Measurements from ENCODE around the gene OR6C6. TPM values are rescaled to one million over a fixed set of nuclear protein-coding genes. Genes with fewer than 3 reads are reported as not detected.
"Not testable (repeated sequence)": the region's sequence is repeated elsewhere in the genome, so short reads cannot be mapped to it uniquely, and the experiment has no call there.

The OR6C6 gene
- total RNA-seq (not detected), polyA plus RNA-seq (not detected)

GRCh38 chr12:55296469-55296868 is at the start of gene OR6C6:
OR6C6 (minus strand) TSS chr12:55296569; CDS start chr12:55295232, 1,337 bp downstream.
- Histone ChIP-seq H3K4me3 (ENCODE audit: low read length in 2 of 2) (no peak within 1 kb of the TSS), H3K27me3 (ENCODE audit: insufficient read depth, low read length) (peaks cover 5% of the 10 kb centered on the region), H3K36me3 (ENCODE audit: insufficient read depth, low read length) (no peaks in the 10 kb centered on the region), H3K9me3 (ENCODE audit: control insufficient read depth in 1 of 2, low read length in 2 of 2) (no peaks in the 10 kb centered on the region), H3K4me1 (ENCODE audit: insufficient read depth, low read length) (no peaks in the 10 kb centered on the region), H3K27ac (ENCODE audit: low read depth, low read length) (no peak within 1 kb of the TSS)
- Mint-ChIP-seq H3K4me3 (no peak within 1 kb of the TSS), H3K27ac (no peak within 1 kb of the TSS), H3K36me3 (no peaks in the 10 kb centered on the region), H3K27me3 (peaks cover 18 to 22% of the 10 kb centered on the region in 2 donors), H3K9me3 (peaks cover 0 to 12% (median 4%) of the 10 kb centered on the region in 8 donors), H3K4me1 (no peaks in the 10 kb centered on the region)
- DNase-seq = no peak
- POLR2A ChIA-PET (ENCODE audit: partially characterized antibody) = no interaction called here
- CTCF ChIA-PET (ENCODE audit: partially characterized antibody) = no interaction called here
- intact Hi-C loops (cut with micrococcal nuclease) = no loop called here

DNA sequence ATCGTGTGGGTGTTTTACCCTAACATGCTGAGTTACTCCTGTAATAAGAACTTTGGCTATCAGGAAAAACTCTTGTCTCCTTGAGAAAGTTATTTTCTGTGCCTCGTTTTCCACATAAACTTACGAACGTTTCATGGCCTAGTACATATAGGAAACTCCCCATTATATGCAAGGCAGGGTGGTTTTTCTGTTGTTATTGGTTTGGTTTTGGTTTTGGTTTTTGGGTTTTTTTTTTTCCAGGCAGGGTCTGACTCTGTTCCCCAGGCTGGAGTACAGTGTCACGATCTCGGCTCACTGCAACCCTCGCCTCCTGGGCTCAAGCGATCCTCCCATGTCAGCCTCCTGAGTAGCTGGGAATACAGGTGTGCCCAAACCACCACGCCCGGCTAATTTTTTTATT is 39.6 kb upstream of the OR6C6 start:
- no peak for DNase-seq
- H3K27me3 Mint-ChIP-seq = peaks cover 9 to 20% of the 10 kb centered on the region in 2 donors
- Histone ChIP-seq H3K36me3 (ENCODE audit: insufficient read depth, low read length) (no peaks in the 10 kb centered on the region), H3K4me3 (ENCODE audit: low read length in 2 of 2) (no peak overlapping the region), H3K4me1 (ENCODE audit: insufficient read depth, low read length) (no peaks in the 10 kb centered on the region), H3K27ac (ENCODE audit: low read depth, low read length) (no peak overlapping the region), H3K27me3 (ENCODE audit: insufficient read depth, low read length) (peaks cover 4% of the 10 kb centered on the region), H3K9me3 (ENCODE audit: control insufficient read depth in 1 of 2, low read length in 2 of 2) (no peaks in the 10 kb centered on the region)
- H3K4me1 Mint-ChIP-seq = no peaks in the 10 kb centered on the region
- intact Hi-C loops (cut with micrococcal nuclease) = no loop called here
- H3K4me3 Mint-ChIP-seq = no peak overlapping the region
- POLR2A ChIA-PET (ENCODE audit: partially characterized antibody) = no interaction called here
- no peaks in the 10 kb centered on the region for H3K9me3 Mint-ChIP-seq
- H3K27ac Mint-ChIP-seq = no peak overlapping the region
- H3K36me3 Mint-ChIP-seq = no peaks in the 10 kb centered on the region
- CTCF ChIA-PET (ENCODE audit: partially characterized antibody) = no interaction called here

DNA sequence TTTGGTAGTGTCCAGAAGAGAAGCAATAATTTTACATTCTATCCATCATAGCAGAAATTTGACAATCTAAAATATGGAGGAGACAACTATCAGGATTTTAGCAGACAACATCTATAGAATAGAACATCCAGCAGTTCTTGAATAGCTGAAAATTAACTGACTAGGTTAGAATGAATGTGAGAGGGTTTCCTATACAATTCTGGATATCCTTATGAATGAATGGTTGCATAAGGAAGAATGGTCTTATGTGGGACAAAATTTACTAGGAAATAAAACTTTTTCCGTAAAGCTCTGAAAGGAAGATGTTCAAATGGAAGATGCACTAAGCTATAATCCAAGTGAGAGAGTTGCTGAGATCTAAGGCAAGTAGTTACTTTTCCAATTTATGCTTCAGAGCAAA is 34.1 kb upstream of the OR6C6 start, which contains the start of gene OR6C3:
Gene OR6C3 (plus strand): TSS at position 301 of the 400 bp plus-strand sequence. CDS start 955 bp downstream, outside the sequence.
- no peak within 1 kb of the TSS for H3K27ac ChIP-seq (ENCODE audit: low read depth, low read length)
- Mint-ChIP-seq H3K27me3 (peaks cover 9 to 19% of the 10 kb centered on the region in 2 donors), H3K4me1 (peaks cover 0 to 1% (median 0%) of the 10 kb centered on the region in 4 donors), H3K4me3 (no peak within 1 kb of the TSS), H3K36me3 (no peaks in the 10 kb centered on the region), H3K9me3 (peaks cover 0 to 3% (median 0%) of the 10 kb centered on the region in 8 donors), H3K27ac (no peak within 1 kb of the TSS)
- no peak for DNase-seq
- CTCF ChIA-PET (ENCODE audit: partially characterized antibody) = interaction anchor here (0.6 kb wide), 1 partner anchor 779 kb away, joined by 3 read pairs; no protein-coding TSS in a partner anchor
- no peaks in the 10 kb centered on the region for H3K9me3 ChIP-seq (ENCODE audit: control insufficient read depth in 1 of 2, low read length in 2 of 2)
- H3K36me3 ChIP-seq (ENCODE audit: insufficient read depth, low read length) = no peaks in the 10 kb centered on the region
- no peaks in the 10 kb centered on the region for H3K27me3 ChIP-seq (ENCODE audit: insufficient read depth, low read length)
- no peak within 1 kb of the TSS for H3K4me3 ChIP-seq (ENCODE audit: low read length in 2 of 2)
- no peaks in the 10 kb centered on the region for H3K4me1 ChIP-seq (ENCODE audit: insufficient read depth, low read length)
- POLR2A ChIA-PET (ENCODE audit: partially characterized antibody) = no interaction called here
- intact Hi-C loops (cut with micrococcal nuclease) = no loop called here

DNA sequence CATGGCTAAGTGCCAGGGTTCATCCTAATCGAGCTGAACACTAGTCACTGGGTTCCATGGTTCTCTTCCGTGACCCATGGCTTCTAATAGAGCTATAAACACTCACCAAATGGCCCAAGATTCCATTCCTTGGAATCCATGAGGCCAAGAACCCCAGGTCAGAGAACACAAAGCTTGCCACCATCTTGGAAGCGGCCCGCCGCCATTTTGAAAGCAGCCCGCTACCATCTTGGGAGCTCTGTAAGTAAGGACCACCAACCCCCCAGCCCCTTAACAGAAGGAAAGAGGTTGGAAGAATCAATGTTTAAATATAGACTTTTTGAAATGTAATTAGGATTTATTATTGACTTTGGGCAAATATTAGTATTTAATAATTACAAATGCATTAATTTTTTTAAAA is 29.4 kb upstream of the OR6C6 start:
- H3K9me3 Mint-ChIP-seq; H3K4me1 ChIP-seq (ENCODE audit: insufficient read depth, low read length); H3K27ac Mint-ChIP-seq; DNase-seq; H3K4me1 Mint-ChIP-seq; H3K36me3 ChIP-seq (ENCODE audit: insufficient read depth, low read length); H3K4me3 ChIP-seq (ENCODE audit: low read length in 2 of 2); intact Hi-C loops (cut with micrococcal nuclease); H3K27me3 ChIP-seq (ENCODE audit: insufficient read depth, low read length); H3K27ac ChIP-seq (ENCODE audit: low read depth, low read length); CTCF ChIA-PET (ENCODE audit: partially characterized antibody); POLR2A ChIA-PET (ENCODE audit: partially characterized antibody); H3K9me3 ChIP-seq (ENCODE audit: control insufficient read depth in 1 of 2, low read length in 2 of 2); H3K36me3 Mint-ChIP-seq; H3K4me3 Mint-ChIP-seq: not testable (repeated sequence)
- H3K27me3 Mint-ChIP-seq = peaks cover 15 to 17% of the 10 kb centered on the region in 2 donors

GRCh38 chr12:55320201-55320600 is 23.8 kb upstream of the OR6C6 start:
- H3K4me1 ChIP-seq (ENCODE audit: insufficient read depth, low read length) = no peaks in the 10 kb centered on the region
- Mint-ChIP-seq H3K36me3 (no peaks in the 10 kb centered on the region), H3K4me3 (no peak overlapping the region), H3K4me1 (no peaks in the 10 kb centered on the region), H3K9me3 (peaks cover 0 to 14% (median 6%) of the 10 kb centered on the region in 8 donors), H3K27me3 (peaks cover 15% of the 10 kb centered on the region in 2 donors), H3K27ac (no peak overlapping the region)
- DNase-seq = no peak
- intact Hi-C loops (cut with micrococcal nuclease) = no loop called here
- no peaks in the 10 kb centered on the region for H3K27me3 ChIP-seq (ENCODE audit: insufficient read depth, low read length)
- no peaks in the 10 kb centered on the region for H3K9me3 ChIP-seq (ENCODE audit: control insufficient read depth in 1 of 2, low read length in 2 of 2)
- H3K4me3 ChIP-seq (ENCODE audit: low read length in 2 of 2) = no peak overlapping the region
- H3K36me3 ChIP-seq (ENCODE audit: insufficient read depth, low read length) = no peaks in the 10 kb centered on the region
- CTCF ChIA-PET (ENCODE audit: partially characterized antibody) = no interaction called here
- H3K27ac ChIP-seq (ENCODE audit: low read depth, low read length) = no peak overlapping the region
- POLR2A ChIA-PET (ENCODE audit: partially characterized antibody) = no interaction called here

- Mint-ChIP-seq H3K4me1 (no peaks in the 10 kb centered on the region), H3K27ac (no peak within 1 kb of the TSS), H3K27me3 (peaks cover 15 to 20% of the 10 kb centered on the region in 2 donors), H3K36me3 (no peaks in the 10 kb centered on the region), H3K9me3 (peaks cover 0 to 1% (median under 1%) of the 10 kb centered on the region in 8 donors), H3K4me3 (no peak within 1 kb of the TSS)
- H3K9me3 ChIP-seq (ENCODE audit: control insufficient read depth in 1 of 2, low read length in 2 of 2) = no peaks in the 10 kb centered on the region
- POLR2A ChIA-PET (ENCODE audit: partially characterized antibody) = no interaction called here
- H3K4me1 ChIP-seq (ENCODE audit: insufficient read depth, low read length) = no peaks in the 10 kb centered on the region
- no peak for DNase-seq
- intact Hi-C loops (cut with micrococcal nuclease) = no loop called here
- H3K36me3 ChIP-seq (ENCODE audit: insufficient read depth, low read length) = no peaks in the 10 kb centered on the region
- no peaks in the 10 kb centered on the region for H3K27me3 ChIP-seq (ENCODE audit: insufficient read depth, low read length)
- H3K27ac ChIP-seq (ENCODE audit: low read depth, low read length) = no peak within 1 kb of the TSS
- CTCF ChIA-PET (ENCODE audit: partially characterized antibody) = no interaction called here
- H3K4me3 ChIP-seq (ENCODE audit: low read length in 2 of 2) = no peak within 1 kb of the TSS
Measured at GRCh38 chr12:55314043-55314442, 17.7 kb upstream of the OR6C6 start, which contains the start of gene OR6C1. OR6C1 (plus strand) TSS chr12:55314343; CDS start chr12:55320600, 6,257 bp downstream.

GRCh38 chr12:55289999-55290398 is 6.4 kb downstream of the OR6C6 start:
- peaks cover 10 to 22% of the 10 kb centered on the region in 2 donors for H3K27me3 Mint-ChIP-seq
- H3K4me3 Mint-ChIP-seq = no peak overlapping the region
- Histone ChIP-seq H3K4me3 (ENCODE audit: low read length in 2 of 2) (no peak overlapping the region), H3K4me1 (ENCODE audit: insufficient read depth, low read length) (no peaks in the 10 kb centered on the region), H3K27ac (ENCODE audit: low read depth, low read length) (no peak overlapping the region), H3K9me3 (ENCODE audit: control insufficient read depth in 1 of 2, low read length in 2 of 2) (no peaks in the 10 kb centered on the region), H3K36me3 (ENCODE audit: insufficient read depth, low read length) (no peaks in the 10 kb centered on the region), H3K27me3 (ENCODE audit: insufficient read depth, low read length) (no peaks in the 10 kb centered on the region)
- intact Hi-C loops (cut with micrococcal nuclease) = no loop called here
- no peaks in the 10 kb centered on the region for H3K9me3 Mint-ChIP-seq
- POLR2A ChIA-PET (ENCODE audit: partially characterized antibody) = no interaction called here
- no peaks in the 10 kb centered on the region for H3K4me1 Mint-ChIP-seq
- DNase-seq = no peak
- H3K27ac Mint-ChIP-seq = no peak overlapping the region
- no peaks in the 10 kb centered on the region for H3K36me3 Mint-ChIP-seq
- CTCF ChIA-PET (ENCODE audit: partially characterized antibody) = no interaction called here

DNA sequence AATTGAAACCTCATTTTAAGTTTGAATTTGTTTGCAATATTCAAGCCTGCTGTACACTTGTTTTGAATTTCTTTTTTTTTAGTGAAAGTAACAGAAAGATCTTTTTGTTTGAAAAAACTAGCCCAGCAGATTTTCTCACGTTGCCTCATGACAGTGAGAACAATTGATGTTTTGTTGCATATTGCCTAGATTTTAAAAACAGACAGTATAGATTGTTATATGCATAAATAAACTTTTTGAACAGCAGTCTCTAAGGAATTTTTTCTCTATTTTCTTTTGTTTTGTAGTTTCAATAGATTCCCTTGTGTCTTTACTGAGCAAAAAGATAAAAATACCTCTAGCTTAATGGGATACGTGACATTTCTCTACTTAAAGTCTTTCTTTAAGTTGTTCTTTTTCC is 15.4 kb downstream of the OR6C6 start:
- intact Hi-C loops (cut with micrococcal nuclease) = no loop called here
- no peaks in the 10 kb centered on the region for H3K4me1 ChIP-seq (ENCODE audit: insufficient read depth, low read length)
- H3K9me3 ChIP-seq (ENCODE audit: control insufficient read depth in 1 of 2, low read length in 2 of 2) = no peaks in the 10 kb centered on the region
- DNase-seq = no peak
- no peak overlapping the region for H3K27ac ChIP-seq (ENCODE audit: low read depth, low read length)
- ChIA-PET CTCF (ENCODE audit: partially characterized antibody) (no interaction called here), POLR2A (ENCODE audit: partially characterized antibody) (no interaction called here)
- no peaks in the 10 kb centered on the region for H3K36me3 ChIP-seq (ENCODE audit: insufficient read depth, low read length)
- Mint-ChIP-seq H3K4me1 (no peaks in the 10 kb centered on the region), H3K9me3 (peaks cover 0 to 15% (median 3%) of the 10 kb centered on the region in 8 donors), H3K27me3 (peaks cover 2 to 6% of the 10 kb centered on the region in 2 donors), H3K27ac (no peak overlapping the region), H3K4me3 (no peak overlapping the region), H3K36me3 (no peaks in the 10 kb centered on the region)
- no peaks in the 10 kb centered on the region for H3K27me3 ChIP-seq (ENCODE audit: insufficient read depth, low read length)
- no peak overlapping the region for H3K4me3 ChIP-seq (ENCODE audit: low read length in 2 of 2)

Measured in CD4-positive, alpha-beta memory T cell (primary cell).